Neural cell (in vitro differentiated cells): Measurements from ENCODE around the gene PDE6C.

Source experiments
- EZH2 ChIP-seq: fragments of 200-600, 300-800 bp; shearing (Covaris generic), sonication (generic); IDR thresholded peaks from 2 replicates; pipeline ENCODE4 v1.6.1; 2014; ENCODE audit warnings: antibody characterized with exemption, low read length, borderline replicate concordance, mild to moderate bottlenecking; ENCODE audit not compliant: insufficient read depth, poor library complexity, severe bottlenecking
- POLR2AphosphoS5 ChIP-seq: IDR thresholded peaks from 2 replicates; pipeline ENCODE4 v1.6.1; 2012
- TF ChIP-seq, protein P1 (sequence below): fragments of 450-650 bp; IDR thresholded peaks from 2 replicates; pipeline ENCODE4 v1.5.1; 2014; ENCODE audit warnings: antibody characterized with exemption, mild to moderate bottlenecking, moderate library complexity; ENCODE audit not compliant: poor library complexity, severe bottlenecking
- TF ChIP-seq, protein P2 (sequence below): IDR thresholded peaks from 2 replicates; pipeline ENCODE4 v1.6.1; 2012; ENCODE audit warnings: borderline replicate concordance

DNA sequence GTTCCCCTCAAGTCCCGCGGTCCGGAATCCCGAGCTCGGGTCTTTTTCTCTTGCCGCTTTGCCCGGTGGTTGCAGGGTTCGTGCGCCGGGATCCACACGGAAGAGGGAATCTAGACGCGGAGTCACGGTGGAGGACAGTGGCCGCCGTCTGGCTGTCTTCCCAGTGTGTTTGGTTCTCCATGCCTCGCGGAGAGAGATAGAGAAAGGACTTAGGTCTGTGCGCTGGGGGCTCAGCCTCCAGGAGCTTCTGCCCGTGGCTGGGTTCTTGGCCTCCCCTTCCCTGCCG, 44.3 kb upstream of the PDE6C start:
- TF ChIP-seq, protein P1, sequence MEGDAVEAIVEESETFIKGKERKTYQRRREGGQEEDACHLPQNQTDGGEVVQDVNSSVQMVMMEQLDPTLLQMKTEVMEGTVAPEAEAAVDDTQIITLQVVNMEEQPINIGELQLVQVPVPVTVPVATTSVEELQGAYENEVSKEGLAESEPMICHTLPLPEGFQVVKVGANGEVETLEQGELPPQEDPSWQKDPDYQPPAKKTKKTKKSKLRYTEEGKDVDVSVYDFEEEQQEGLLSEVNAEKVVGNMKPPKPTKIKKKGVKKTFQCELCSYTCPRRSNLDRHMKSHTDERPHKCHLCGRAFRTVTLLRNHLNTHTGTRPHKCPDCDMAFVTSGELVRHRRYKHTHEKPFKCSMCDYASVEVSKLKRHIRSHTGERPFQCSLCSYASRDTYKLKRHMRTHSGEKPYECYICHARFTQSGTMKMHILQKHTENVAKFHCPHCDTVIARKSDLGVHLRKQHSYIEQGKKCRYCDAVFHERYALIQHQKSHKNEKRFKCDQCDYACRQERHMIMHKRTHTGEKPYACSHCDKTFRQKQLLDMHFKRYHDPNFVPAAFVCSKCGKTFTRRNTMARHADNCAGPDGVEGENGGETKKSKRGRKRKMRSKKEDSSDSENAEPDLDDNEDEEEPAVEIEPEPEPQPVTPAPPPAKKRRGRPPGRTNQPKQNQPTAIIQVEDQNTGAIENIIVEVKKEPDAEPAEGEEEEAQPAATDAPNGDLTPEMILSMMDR = no peak
- no peak for TF ChIP-seq EZH2
- TF ChIP-seq POLR2AphosphoS5 = no peak
- TF ChIP-seq, protein P2, sequence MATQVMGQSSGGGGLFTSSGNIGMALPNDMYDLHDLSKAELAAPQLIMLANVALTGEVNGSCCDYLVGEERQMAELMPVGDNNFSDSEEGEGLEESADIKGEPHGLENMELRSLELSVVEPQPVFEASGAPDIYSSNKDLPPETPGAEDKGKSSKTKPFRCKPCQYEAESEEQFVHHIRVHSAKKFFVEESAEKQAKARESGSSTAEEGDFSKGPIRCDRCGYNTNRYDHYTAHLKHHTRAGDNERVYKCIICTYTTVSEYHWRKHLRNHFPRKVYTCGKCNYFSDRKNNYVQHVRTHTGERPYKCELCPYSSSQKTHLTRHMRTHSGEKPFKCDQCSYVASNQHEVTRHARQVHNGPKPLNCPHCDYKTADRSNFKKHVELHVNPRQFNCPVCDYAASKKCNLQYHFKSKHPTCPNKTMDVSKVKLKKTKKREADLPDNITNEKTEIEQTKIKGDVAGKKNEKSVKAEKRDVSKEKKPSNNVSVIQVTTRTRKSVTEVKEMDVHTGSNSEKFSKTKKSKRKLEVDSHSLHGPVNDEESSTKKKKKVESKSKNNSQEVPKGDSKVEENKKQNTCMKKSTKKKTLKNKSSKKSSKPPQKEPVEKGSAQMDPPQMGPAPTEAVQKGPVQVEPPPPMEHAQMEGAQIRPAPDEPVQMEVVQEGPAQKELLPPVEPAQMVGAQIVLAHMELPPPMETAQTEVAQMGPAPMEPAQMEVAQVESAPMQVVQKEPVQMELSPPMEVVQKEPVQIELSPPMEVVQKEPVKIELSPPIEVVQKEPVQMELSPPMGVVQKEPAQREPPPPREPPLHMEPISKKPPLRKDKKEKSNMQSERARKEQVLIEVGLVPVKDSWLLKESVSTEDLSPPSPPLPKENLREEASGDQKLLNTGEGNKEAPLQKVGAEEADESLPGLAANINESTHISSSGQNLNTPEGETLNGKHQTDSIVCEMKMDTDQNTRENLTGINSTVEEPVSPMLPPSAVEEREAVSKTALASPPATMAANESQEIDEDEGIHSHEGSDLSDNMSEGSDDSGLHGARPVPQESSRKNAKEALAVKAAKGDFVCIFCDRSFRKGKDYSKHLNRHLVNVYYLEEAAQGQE = no peak
